HEK293T (cell line): ENCODE results near the gene ELP4.

Source experiments
- CTBP1 ChIP-seq: fragments of 450-650 bp; IDR thresholded peaks from 2 replicates; pipeline ENCODE4 v1.6.1; 2016; ENCODE audit warnings: borderline replicate concordance
- FOXA1 ChIP-seq: fragments of 450-650 bp; IDR thresholded peaks from 2 replicates; pipeline ENCODE4 v1.6.1; 2016; ENCODE audit warnings: mild to moderate bottlenecking
- PKNOX1 ChIP-seq: fragments of 450-650 bp; IDR thresholded peaks from 2 replicates; pipeline ENCODE4 v1.6.1; 2016
- TARDBP ChIP-seq: fragments of 450-650 bp; IDR thresholded peaks from 2 replicates; pipeline ENCODE4 v1.6.1; 2016

GRCh38 chr11:31722754-31723153 is 213.2 kb downstream of the ELP4 start:
- TF ChIP-seq TARDBP (no peak), FOXA1 (no peak), PKNOX1 (no peak), CTBP1 (no peak)
